Thymus (tissue), 11 donors: ENCODE results near the gene PSAPL1. TPM values are rescaled to one million over a fixed set of nuclear protein-coding genes. Genes with fewer than 3 reads are reported as not detected.

Experiments
- DNase-seq, 9 donors: peaks; one replicate each; pipeline ENCODE4 v3.0.0-alpha.2; 2013; ENCODE audit warnings: low spot score in 9 of 9, low read depth in 6 of 9, missing footprints in 1 of 9
- H3K27ac ChIP-seq, 2 donors: one replicate each; pipeline ENCODE4 v1.5.1; 2013; ENCODE audit warnings: control low read depth in 1 of 2, low read depth in 1 of 2, low read length in 1 of 2, mild to moderate bottlenecking in 1 of 2, moderate library complexity in 1 of 2
- H3K27me3 ChIP-seq, 2 donors: one replicate each; pipeline ENCODE4 v1.5.1; 2013; ENCODE audit warnings: low read length in 1 of 2; ENCODE audit not compliant: control insufficient read depth in 2 of 2, insufficient read depth in 1 of 2
- H3K36me3 ChIP-seq, 2 donors: one replicate each; pipeline ENCODE4 v1.5.1; 2013; ENCODE audit warnings: low read length in 1 of 2, mild to moderate bottlenecking in 1 of 2, moderate library complexity in 1 of 2; ENCODE audit not compliant: control insufficient read depth in 2 of 2, insufficient read depth in 2 of 2
- H3K4me1 ChIP-seq, 2 donors: one replicate each; pipeline ENCODE4 v1.5.1; 2013; ENCODE audit warnings: low read length in 2 of 2; ENCODE audit not compliant: control insufficient read depth in 2 of 2, insufficient read depth in 2 of 2
- H3K4me3 ChIP-seq, 2 donors: one replicate each; pipeline ENCODE4 v1.5.1; 2013; ENCODE audit warnings: low read length in 2 of 2, control low read depth in 1 of 2, mild to moderate bottlenecking in 1 of 2
- H3K9me3 ChIP-seq, 2 donors: one replicate each; pipeline ENCODE4 v1.5.1; 2013; ENCODE audit warnings: low read length in 1 of 2, mild to moderate bottlenecking in 1 of 2; ENCODE audit not compliant: control insufficient read depth in 2 of 2, insufficient read depth in 1 of 2
- WGBS: extraction: QIAGEN DNeasy Blood & Tissue Kit; methylation state at CpG from one replicate; pipeline ENCODE4 v1.1.7; 2013; 5-methylcytosine and 5-hydroxymethylcytosine counted together
- polyA plus RNA-seq: library from polyadenylated mRNA; stranded (reverse); fragments of 200-250 nt; gene quantifications from one replicate; pipeline ENCODE4 v1.2.3, GENCODE V29; 2013
- total RNA-seq: library from RNA; stranded (reverse); fragments of 120-200 nt; gene quantifications from one replicate; pipeline ENCODE4 v1.2.4, GENCODE V29; 2013
- donor health status: healthy.

The PSAPL1 gene
- total and polyA plus RNA-seq, 2 donors = 0.09 to 0.64 TPM

DNA sequence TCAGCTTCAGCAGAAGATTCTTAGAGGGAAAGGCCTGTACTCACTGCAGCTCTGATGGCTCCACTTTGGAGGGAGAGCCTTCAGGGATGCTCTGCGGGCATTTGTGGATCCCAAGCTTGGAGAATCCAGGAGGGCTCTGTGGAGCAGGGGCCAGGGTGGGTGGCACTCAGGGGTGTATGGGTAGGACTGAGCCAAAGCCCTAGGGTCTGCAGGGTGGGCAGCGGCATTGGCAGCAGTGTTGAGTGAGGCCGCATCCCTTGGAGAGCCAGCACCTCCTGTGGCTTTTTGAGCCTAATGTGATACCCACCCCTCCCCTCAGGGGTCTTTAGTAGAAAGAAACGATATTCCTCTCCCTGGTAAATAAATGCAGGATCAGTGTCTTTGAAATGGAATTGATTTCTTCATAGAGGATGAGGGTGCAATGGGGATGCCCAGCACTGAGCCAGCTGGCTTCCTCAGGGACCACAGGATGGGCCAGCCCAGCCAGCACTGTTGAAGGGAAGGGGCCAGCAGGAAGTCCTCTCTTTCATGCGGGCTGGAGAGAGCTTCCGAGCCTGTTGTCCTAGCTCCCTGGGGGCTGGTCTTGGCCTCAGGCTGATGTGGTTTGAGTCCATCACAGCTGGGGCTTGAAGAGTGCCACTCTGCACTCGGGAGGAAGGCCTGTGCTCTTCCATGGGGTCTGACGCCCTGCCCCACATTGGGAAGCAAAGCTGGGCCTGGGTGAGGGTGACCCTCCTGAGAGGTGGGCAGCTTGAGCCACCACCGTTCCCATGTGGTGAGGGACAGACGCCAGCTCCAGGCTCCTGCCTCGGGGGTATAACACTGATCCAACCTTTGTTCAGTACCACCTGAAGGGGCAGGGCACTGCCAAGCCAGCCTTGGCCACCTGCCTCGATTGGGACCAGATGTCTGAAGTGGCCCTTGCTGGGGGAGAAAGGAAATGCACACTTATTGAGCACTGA, 49.5 kb downstream of the PSAPL1 start:
- Histone ChIP-seq H3K27ac (no peak overlapping the region), H3K27me3 (no peaks in the 10 kb centered on the region), H3K36me3 (no peaks in the 10 kb centered on the region), H3K9me3 (peaks cover 0 to 9% of the 10 kb centered on the region in 2 donors), H3K4me1 (no peaks in the 10 kb centered on the region), H3K4me3 (no peak overlapping the region)
- 74% methylated on average over 12 of the region's 12 CpGs for WGBS
- no peak for DNase-seq

DNA sequence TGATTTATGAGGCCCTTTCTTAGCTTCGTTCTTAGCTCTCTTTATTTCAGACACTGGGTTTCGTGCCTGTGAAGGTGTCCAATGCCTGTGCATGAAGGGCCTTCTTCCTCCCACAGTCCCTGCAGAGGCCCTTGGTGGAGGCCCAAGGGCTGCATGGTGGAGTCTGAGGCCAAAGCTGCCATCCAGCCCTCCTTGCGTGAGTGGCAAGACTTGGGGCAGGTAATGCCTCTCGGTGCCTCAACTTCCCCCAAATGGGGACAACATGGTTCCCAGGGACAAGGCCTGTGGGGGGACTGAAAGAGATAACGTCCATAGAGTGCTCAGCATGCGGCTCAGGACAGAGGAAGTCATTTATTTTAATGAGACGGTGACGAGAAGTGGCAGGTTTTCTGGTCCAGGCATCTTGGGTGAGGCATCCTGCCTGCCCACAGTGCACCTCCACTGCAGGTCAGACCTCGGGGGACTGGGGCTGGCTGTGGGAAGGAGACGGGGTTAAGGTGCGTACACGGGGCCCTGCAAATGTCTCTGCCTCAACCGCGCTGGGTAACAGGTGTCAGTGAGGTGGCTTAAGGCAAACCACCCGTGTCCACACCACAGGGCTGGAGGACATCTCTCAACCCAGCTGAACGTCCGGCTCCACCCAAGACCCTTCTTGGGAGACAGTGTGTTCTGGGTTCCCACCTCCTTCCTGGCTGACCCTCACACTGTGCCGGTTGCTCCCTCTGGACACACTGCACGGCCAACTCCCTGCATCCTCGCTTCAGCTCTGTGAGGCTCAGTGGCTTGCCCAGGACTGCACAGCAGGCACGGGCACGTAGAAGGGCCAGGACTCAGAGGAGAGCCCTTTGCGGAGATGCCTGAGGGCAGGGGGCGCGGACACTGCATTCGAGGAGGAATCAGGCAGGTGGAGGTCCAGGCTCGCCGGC, 50.5 kb downstream of the PSAPL1 start:
- Histone ChIP-seq H3K27ac (no peak overlapping the region), H3K4me3 (no peak overlapping the region), H3K27me3 (no peaks in the 10 kb centered on the region), H3K4me1 (peaks cover 0 to under 1% of the 10 kb centered on the region in 2 donors), H3K36me3 (no peaks in the 10 kb centered on the region), H3K9me3 (peaks cover 0 to 9% of the 10 kb centered on the region in 2 donors)
- 87% methylated on average over 28 of the region's 28 CpGs for WGBS
- DNase-seq = no peak

DNA sequence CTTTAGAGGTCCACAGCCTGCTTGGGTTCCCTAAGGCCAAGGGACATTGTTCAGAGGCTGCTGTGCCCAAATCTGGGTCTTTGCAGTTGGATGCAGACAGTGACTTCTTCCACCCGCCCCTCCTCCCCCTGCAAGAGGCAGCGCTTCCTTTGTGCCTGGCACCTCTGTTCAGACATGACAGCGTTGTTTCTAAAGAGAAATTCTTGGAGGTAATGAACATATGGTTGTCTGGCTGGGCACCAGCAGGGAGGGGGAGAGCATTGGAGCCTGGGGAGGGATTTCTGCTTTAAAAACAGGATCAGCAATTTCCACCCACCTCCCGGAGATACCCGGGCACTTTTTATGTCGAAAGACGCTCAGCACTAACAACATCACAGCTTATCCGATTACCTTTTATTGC, 51.5 kb downstream of the PSAPL1 start:
- no peak overlapping the region for H3K27ac ChIP-seq
- WGBS = 94% methylated on average over 8 of the region's 8 CpGs
- DNase-seq = no peak

DNA sequence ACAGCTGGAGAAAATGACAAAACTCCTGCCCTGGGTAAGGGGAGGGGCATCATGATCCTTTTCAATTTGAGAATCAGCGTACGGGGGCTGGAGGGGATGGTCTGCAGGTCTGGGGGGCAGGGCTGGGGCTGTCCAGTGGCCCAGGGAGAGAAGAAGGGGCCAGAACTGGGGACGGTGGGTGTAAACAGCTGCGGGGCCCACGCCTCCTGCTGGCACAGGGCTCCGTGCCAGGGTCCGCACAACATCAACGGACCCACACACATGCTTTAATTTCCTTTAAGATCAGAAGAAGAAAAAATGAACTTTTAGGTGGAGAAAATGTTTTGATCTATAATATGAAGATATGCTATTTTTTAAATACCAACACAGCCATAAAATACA, 52.1 kb downstream of the PSAPL1 start:
- H3K9me3 ChIP-seq = peaks cover 0 to 9% of the 10 kb centered on the region in 2 donors
- no peaks in the 10 kb centered on the region for H3K27me3 ChIP-seq
- no peak overlapping the region for H3K27ac ChIP-seq
- H3K4me1 ChIP-seq = peaks cover 0 to 6% of the 10 kb centered on the region in 2 donors
- WGBS = 75% methylated on average over 8 of the region's 8 CpGs
- H3K36me3 ChIP-seq = no peaks in the 10 kb centered on the region
- no peak for DNase-seq
- no peak overlapping the region for H3K4me3 ChIP-seq

More for the DNA sequence above, 51.5 kb downstream of the PSAPL1 start:
- H3K36me3 ChIP-seq = no peaks in the 10 kb centered on the region
- H3K4me1 ChIP-seq = peaks cover 0 to 6% of the 10 kb centered on the region in 2 donors
- no peak overlapping the region for H3K4me3 ChIP-seq
- H3K27me3 ChIP-seq = no peaks in the 10 kb centered on the region
- peaks cover 0 to 9% of the 10 kb centered on the region in 2 donors for H3K9me3 ChIP-seq

DNA sequence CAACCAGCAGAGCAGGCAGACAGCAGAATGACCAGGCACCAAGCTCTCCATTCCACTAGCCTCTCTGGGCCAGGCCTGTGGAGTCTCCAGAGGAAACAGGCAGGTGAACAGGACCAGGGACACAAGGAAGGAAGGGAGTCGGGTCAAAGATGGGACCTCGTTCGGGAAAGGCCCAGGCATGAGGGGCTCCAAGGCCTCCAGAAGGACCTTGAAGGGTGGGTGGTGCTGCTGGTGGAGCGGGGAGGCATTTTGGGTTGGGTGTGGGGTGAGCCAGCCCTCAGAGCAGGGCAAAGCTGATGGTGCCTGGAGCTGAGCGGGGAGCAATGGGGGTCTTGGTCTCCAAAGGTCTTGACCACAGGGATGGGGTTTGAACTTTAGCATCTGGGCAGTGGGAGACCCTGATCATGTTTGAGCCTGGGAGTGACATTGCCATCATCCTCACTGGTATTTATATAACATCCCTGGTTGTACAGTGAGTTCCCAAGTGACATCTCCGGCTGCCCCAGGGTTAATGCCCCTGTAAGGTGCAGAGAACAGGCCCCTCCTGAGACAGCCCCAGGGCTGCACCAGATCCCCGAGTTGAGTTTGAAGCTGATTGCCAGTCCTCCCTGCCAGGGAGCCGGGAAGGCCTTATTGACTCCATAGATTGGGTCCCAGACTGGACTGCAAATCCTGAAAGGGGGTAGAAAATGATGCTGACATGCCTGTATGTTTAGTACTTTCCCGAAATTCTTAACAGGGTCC, 52.7 kb downstream of the PSAPL1 start:
- H3K9me3 ChIP-seq = peaks cover 0 to 9% of the 10 kb centered on the region in 2 donors
- H3K27ac ChIP-seq = no peak overlapping the region
- DNase-seq = no peak
- H3K27me3 ChIP-seq = no peaks in the 10 kb centered on the region
- no peaks in the 10 kb centered on the region for H3K36me3 ChIP-seq
- peaks cover 0 to 6% of the 10 kb centered on the region in 2 donors for H3K4me1 ChIP-seq
- WGBS = 95% methylated on average over 9 of the region's 9 CpGs
- H3K4me3 ChIP-seq = no peak overlapping the region

DNA sequence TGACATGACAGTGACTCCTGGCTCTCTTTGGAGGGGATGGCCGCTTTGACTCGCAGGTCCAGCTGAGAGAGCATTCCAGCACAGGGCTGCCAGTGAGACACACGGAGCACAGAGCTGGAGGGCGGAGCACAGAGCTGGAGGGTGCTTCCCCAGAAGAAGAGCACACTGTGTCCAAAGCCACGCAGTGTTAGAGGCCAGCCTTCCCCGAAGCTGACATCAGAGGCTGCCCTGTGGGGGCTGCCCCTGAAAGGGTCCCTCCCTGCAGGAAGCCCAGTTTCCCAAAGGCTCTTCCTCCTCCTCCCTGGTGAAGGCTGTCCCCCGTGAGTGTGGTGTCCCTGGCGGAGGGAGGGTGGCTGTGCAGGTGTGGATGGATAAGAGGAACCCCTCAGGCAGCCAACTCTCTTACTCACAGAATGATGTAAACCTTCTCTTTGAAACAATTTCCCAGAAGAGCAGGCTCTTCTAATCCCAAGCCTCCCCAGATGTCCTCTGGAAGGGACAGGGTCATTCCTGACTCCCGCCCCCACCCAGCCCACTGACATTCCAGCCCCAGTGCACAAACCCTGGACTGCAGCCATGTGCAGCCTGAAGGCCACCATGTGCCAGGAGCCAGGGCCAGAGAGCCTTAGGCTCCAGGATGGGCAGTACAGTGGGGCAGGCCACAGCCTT, 53.4 kb downstream of the PSAPL1 start:
- WGBS = 70% methylated on average over 9 of the region's 9 CpGs
- DNase-seq = no peak

More for the DNA sequence above, 53.4 kb downstream of the PSAPL1 start:
- peaks cover 0 to 9% of the 10 kb centered on the region in 2 donors for H3K9me3 ChIP-seq
- H3K27me3 ChIP-seq = no peaks in the 10 kb centered on the region
- H3K36me3 ChIP-seq = no peaks in the 10 kb centered on the region
- H3K4me3 ChIP-seq = no peak overlapping the region
- peaks cover 0 to 6% of the 10 kb centered on the region in 2 donors for H3K4me1 ChIP-seq
- no peak overlapping the region for H3K27ac ChIP-seq

Other genes starting within 250 kb of the PSAPL1 start
- gene SORCS2, start 242.4 kb downstream of the PSAPL1 start, total RNA-seq = 2.7 TPM
- 2.2 TPM for gene SORCS2, start 242.4 kb downstream of the PSAPL1 start, polyA plus RNA-seq